GM19395 (cell line): ENCODE measurements around the gene PTPRM.

ENCODE experiments used
- ATAC-seq: cut with Tn5 transposase; IDR thresholded peaks from one replicate; pipeline ENCODE4 v1.9.1; 2021; ENCODE audit warnings: mild to moderate bottlenecking, moderate library complexity; ENCODE audit not compliant: unreplicated experiment

Gene PTPRM

DNA sequence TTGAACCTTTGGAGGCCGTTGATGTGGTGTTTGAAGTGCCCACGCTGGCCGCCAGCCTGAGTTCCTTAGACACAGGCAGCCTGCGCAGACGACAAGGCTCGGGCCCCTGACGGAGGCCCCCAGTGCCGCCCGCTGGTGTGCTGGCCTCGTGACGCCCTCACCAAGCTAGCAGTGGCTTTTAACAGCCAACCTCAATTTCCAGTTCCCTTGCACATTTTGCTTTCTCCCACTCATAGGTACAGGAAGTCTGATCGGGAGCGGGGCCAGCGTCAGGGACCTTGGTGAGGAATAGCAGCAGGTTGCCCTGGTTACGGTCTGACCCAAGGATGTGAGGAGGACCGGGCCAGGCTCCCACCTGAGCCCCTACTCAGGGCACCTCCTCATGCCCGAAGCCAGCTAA, 834.5 kb downstream of the PTPRM start:
- ATAC-seq: no peak

DNA sequence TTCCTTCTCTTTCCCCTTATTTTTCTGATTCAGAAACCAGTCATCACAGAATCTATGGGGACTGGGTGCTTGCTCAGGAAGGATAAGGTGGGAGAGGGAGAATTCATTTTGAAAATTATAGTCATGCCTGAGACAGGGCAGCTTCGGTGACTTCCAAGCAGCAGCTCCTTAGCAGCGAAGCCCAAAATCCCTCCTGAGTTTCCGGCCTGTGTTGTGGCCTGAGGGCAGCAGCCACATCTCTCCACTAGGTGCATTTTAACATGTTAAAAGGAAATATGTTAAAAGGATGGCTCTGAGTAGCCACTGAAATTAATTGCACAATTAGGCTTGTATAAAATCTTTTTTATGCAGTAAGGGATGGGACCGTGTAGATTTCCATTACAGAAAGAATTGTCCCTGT, 835.1 kb downstream of the PTPRM start:
- no peak for ATAC-seq

DNA sequence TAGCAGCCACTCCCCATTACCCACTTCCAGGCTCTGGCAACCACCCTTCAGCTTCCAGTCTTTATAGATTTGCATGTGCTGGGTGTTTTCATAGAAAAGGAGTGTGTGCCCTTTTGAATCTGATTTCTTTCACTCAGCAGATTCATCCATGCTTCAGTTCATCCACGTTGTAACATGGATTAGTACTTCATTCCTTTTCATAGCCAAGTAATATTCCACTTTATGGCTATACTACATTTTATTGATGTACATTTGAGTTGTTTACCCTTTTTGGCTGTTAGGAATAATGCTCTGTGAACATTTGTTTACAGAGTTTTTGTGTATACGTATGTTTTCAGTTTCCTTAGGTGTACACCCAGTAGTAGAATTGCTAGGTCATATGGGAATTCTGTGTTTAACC, 836.6 kb downstream of the PTPRM start:
- ATAC-seq: no peak

DNA sequence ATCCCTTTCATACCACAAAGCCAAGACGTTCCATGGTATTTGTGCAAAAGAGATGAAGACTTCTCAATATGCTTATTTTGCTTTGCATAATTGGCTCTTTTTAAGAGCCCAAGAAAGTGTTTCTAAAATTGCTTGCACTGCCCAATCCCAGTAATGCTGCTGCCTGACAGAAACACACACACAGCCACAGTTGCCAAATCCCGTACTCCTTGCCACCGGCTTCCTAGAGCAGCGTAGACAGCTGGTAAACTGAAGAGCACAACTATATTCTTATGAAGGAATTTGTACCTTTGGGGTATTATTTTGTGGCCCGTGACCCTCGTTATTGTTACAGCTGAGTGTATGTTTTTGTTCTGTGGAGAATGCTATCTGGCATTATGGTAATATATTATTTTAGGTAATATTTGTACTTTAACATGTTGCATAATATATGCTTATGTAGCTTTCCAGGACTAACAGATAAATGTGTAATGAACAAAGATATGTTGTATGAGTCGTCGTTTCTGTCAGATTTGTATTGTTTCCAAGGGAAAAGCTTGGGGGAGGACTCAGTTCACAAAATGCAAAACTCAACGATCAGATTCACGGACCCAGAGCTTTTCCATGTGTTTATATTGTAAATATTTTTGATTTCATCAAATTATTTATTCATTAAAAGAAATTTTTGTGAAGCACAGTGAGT, 839.2 kb downstream of the PTPRM start:
- ATAC-seq: no peak

DNA sequence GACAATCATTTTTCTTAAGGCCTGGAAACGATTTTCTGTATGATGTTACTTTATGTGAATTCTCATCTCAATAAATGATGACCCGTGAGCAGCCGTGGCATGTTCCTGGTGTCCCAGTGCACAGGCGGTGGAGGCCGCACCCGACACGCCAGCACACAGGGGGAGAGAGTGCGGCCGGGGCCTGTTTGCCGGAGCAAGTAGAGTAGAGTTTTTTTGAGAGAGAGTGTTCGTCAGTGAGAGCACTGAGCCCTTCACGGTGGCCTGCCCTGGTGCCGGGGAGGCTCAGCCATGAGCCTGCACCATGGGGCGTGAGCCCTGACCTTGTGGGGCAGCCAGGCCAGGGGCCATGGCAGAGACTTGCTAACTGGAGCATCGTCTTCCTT, 839.7 kb downstream of the PTPRM start:
- no peak for ATAC-seq

DNA sequence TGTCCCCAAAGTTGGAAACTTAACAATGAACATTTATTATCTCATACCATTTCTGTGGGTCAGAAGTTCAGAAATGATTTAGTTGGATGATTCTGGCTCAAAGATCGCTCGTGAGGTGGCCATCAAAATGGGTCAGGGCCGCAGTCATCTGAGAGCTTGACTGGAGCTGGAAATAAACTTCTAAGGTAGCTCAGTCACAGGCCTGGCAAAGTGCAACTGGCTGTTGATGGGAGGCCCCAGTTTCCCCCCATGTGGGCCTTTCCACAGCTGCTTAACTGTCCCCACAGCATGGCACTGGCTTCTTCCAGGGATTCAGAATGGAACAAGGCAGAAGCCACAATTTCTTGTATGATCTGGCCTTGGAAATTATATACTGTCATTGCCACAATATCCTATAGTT, 842.0 kb downstream of the PTPRM start:
- no peak for ATAC-seq

DNA sequence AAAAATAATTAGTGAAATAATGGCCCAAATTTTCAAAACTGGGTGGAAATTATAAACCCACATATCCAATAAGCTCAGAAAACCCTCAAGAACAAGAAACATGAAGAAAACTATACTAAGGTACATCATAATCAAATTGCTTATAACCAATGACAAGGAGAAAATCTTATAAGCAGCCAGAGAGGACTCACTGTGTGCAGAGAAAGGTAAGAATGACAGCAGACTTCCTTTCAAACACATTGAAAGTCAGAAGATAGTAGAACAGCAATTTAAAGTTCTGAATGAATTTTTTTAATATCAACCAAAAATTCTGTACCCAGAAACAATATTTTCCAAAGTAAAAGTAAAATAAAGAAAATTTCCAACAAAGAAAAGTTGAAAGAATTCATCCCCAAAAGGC, 844.4 kb downstream of the PTPRM start:
- no peak for ATAC-seq

DNA sequence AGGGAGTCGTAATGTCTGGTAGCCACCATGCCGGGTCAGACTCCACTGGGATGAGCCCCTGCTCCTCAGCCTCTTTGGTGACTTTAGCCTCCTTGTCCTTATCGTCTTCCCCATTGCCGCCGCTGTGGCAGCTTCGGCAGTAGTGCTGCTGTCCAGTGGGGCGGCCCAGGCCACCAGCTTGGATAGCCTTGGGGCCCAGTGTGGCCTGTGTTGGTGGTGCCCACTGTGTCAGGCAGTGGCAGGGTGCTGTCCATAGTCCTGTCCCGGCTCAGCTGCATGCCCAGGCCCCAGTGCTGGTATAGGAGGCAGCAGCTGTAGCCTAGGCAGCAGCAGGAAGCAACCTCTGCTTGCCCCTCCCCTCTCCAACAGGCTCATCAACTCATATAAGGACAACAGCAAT, 845.0 kb downstream of the PTPRM start:
- ATAC-seq: no peak

DNA sequence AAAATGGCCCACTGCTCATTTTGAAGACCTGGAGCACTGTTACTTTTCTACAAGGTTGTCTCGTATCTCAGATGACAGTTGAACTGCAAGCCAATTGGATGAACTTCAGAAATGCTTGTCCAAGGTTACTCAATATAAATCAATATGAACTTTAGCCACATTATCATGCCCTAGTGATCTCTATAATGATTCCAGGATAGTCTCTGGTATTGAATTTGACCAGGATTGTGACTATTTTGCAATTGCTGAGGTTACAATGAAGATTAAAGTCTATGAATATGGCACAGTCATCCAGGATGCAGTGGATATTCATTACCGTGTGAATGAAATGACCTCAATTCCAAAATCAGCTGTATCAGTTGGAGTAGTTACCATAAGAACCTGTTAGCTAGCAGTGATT, 846.1 kb downstream of the PTPRM start:
- ATAC-seq: no peak

DNA sequence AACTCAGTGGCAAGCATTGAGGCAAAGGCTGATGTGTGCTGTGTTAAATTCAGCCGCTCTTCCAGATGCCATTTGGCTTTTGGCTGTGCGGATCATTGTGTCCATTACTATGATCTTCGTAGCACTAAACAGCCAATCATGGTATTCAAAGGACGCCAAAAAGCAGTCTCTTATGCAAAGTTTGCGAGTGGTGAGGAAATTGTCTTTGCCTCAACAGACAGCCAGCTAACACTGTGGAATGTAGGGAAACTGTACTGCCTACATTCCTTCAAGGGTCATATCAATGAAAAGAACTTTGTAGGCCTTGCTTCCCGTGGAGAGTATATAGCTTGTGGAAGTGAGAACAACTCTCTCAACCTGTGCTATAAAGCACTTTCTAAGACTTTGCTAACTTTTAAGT, 846.6 kb downstream of the PTPRM start:
- ATAC-seq: no peak

DNA sequence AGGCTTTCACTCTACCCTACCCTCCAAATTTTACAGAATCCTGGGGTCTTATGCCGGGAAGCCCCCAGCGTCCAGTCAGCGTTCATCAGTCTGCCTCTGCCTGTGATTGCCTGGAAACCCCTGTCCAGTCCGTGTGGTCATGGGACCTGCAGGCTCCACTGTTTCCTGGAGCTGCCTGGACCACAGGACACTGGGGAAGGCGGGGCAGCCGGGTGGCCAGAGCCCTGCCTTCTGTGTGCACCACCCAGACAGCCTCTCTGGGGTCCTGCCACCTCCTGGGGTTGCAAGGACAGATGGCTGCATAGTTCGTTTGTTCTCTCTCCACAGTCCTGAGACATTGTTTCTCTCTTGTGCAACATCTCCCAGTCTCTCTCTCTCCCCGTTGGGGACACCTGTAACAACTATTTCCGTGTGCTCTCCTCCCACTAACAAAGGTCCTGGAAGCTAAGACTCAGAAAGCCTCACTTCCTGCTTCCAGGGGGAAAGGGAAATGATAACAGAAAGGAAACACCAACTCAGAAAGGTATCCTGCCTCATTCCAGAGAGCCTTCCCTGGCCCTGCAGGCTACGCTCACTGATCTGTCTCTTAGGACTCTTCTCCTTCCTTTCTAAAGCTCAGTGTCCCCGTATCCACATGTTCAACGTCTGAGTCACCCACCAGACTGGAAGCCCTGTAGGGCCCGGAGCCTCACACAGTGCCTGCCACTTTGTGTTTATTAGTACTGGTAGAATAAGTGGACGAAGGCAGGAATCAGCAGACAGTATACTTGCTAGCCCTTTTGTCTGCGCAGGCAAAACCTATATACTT, 849.3 kb downstream of the PTPRM start:
- ATAC-seq: no peak

DNA sequence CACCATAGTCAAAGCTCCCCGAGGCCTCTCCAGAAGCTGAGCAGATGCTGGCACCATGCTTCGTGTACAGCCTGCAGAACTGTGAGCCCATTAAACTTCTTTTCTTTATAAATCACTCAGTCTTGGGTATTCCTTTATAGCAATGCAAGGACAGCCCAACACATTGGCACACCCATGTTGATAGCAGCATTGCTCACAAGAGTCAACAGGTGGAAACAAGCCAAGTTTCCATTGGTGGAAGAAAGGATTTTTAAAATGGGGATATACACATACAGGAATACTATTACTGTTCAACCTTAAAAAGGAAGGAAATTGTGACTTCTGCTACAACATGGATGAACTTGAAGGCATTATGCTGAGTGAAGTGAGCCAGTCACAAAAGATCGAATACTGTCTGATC, 855.3 kb downstream of the PTPRM start:
- ATAC-seq: no peak

DNA sequence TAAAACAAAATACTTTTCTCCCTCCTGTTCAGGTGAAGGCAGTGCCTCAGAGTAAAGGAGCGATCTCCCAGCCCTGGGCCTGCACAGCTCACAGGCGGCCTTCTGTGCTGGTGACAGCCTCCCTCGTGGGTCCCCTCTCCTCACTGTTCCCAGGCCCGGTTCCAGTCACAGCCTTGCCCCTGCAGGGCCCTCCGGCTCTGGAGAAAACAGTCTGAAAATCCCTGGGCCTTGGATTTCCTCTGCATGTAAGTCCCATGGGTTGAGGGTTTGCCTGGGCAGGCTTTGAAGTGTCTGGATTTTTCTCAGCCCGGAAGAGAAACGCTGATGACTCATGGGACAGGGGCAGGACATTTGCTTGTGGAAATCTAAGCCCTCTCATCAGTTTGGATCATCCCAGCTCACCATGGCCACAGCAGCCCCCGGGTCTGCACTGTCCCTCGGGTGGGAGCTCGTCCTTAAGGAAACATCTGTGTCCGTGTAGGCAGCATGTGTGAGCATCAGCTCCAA, 856.0 kb downstream of the PTPRM start:
- ATAC-seq: no peak

DNA sequence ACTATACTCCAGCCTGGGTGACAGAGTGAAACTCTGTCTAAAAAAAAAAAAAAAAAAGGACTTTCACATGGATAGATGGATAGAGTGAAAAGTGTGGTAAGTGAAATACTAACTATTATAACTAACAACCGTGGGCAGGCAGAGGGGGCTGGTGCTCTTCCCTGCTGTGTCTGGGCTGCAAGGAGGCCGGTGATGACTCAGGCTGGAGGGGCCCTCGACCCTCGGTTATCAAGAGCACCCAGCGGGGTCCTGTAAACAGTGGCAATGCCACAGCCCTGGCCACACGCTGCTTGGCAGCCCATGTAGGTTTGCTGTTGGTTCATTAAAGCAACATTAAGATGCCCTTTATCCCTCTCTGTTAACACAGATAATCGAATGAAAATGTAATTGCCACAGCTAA, 857.4 kb downstream of the PTPRM start:
- ATAC-seq: no peak

DNA sequence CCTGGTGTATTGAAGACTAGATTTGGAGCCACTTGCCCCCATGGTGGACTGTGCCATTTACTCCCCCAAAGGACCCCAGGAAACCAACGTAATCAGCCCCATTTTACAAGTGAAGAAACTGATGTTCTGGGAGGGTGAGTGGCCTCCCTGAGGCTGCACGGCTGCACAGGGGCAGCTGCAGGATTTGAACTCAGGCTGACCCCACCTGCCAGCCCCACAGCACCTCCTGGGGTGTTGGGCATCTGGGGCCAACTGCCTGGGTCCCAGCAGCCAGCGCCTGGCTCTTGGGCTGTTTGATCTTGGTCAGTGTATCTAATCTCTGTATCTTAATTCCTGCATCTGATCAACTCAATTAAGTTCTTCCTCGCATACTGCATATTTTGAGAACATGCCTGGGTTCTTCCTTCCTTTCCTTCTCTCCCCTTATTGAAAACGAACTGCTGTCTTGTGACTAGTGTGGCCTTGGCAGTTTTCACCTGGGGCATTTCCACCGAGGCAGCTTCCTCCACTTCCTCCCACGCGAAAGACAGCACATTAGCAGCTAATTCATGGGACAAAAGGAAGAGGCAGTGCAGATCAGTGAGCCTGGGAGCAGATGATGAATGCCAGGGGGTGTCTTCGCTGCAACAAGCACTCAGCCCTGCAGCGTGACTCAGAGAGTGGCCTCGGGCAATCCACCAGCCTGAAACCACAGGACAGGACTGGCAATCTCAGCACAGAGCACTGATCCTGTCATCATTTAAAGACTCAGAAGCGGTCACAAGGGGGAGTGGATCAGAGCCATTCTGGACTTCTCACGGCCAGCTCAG, 858.0 kb downstream of the PTPRM start:
- no peak for ATAC-seq

DNA sequence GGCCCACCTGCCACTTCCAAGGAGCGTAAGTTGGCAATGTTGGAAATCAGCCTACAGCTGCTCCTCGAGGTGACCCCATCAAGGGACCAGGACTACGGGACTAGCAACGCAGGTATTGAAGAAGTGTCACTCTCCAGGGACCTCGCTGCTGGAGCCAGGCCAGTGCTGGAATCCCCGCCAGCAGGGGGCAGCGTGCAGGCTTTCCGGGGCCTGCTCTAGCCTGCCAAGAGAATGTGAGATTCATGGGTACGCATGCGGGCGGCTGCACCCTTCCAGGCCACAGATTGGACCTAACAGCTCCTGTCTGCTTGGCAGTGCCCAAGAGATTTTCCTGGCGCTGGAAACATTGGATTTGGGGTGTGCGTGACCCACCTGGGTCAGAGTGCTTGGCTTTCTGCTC, 859.3 kb downstream of the PTPRM start:
- ATAC-seq: no peak

DNA sequence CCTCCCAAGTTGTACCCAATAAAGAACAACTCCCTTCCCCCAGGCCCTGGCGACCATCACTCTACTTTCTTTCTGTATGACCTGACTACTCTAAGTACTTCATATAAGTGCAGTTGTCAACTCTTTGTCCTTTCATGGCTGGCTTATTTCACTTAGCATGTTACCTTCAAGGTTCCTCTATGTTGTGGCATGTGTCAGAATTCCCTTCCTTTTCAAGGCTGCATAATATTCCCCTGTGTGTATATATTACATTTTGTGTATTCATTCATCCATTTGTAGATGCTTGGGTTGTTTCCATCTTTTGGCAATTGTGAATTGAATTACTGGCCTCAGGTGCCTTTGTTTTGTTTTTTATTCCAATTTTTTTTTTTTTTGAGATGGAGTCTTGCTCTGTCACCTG, 860.2 kb downstream of the PTPRM start:
- ATAC-seq: no peak

DNA sequence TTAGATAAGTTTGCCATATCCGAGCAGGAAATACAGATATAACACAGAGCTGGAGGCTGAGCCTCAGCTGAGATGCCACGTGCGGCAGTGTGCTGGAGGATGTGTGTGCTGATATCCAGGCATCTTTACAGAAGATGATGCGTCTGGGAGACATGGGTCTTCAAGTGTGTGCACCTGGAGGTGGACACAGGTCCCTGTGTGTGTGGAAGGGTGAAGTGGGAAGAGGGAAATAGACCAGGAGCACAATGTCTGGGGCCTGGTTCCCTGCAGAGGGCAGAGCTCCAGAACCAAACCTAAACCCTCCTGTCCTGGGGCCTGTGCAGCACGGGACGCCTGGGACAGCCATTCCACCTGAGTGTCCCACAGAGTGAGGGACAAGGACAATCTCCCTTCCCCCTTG, 861.8 kb downstream of the PTPRM start:
- no peak for ATAC-seq

DNA sequence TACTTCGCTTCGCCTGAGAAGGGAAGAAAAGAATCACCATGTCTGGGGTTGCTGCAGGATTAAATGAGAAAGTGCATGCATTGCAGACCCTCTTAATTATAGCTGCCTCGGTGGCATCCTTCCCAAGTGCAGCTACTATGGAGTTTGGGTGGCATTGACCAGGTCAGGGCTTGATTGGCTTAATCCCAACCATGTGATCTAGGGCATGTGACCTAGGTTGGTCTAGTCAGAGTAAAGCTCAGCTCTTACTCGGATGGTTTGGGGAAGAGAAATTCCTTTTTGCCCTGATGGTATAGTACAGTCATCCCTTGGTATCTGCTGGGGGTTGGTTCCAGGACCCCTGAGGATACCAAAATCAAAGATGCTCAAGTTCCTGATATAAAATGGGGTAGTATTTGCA, 863.9 kb downstream of the PTPRM start:
- ATAC-seq: no peak

DNA sequence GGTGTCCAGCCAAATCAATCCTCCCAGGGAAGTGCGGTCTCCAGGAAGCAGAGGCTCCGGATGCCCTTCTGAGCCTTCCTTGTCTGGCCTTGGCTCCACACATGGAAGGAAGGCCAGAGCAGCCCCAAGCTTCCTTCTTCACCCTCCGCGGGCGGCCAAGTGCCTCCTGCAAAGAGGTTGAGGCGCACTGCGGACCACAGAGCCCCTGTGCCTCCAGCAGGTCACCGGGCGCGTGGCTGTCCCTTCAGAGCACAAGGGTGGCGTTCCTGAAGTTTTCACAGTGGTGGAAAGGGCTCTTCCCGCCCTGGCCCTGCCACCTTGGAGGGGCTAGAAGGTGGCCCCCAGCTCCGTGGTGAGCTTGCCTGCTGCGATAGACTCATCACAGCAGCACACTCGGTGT, 866.2 kb downstream of the PTPRM start:
- no peak for ATAC-seq

DNA sequence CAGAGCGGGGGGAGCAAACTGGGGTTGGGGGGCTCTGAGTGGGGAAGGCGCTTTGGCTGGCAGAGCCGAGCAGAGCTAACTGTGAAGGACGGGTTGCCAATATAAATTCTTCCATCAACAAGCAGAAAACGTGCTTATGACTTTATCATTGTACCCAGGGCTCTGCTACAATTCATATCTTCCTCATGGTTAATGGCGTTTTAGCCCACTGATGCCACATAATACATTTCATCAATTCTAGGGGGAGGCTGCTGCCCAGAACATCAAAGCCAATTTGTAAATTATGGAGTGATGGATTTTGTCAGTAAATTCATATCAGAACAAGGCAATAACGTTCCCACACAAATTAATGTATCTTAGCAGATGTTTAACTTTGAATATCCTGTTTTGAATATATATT, 866.7 kb downstream of the PTPRM start:
- ATAC-seq: no peak

DNA sequence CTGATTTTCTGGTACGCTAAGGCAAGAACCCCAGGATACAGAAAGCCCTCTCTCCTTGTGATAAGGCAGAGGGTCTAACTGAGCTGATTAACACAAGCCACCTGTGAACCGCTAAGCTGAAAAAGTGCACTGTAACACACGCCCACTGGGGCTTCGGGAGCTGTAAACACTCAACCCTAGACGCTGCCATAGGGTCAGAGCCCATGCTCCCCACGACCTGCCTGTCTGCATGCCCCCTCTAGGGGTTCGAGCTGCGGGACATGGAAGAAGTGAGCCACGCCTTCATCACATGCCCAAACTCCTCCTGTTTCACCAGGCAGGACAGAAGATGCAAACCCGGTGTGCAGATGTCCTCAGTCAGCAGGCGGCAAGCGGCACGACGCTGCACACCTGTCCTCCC, 868.3 kb downstream of the PTPRM start:
- no peak for ATAC-seq
